ENCODE measurements around the gene ABTB2.

ABTB2 gene

DNA sequence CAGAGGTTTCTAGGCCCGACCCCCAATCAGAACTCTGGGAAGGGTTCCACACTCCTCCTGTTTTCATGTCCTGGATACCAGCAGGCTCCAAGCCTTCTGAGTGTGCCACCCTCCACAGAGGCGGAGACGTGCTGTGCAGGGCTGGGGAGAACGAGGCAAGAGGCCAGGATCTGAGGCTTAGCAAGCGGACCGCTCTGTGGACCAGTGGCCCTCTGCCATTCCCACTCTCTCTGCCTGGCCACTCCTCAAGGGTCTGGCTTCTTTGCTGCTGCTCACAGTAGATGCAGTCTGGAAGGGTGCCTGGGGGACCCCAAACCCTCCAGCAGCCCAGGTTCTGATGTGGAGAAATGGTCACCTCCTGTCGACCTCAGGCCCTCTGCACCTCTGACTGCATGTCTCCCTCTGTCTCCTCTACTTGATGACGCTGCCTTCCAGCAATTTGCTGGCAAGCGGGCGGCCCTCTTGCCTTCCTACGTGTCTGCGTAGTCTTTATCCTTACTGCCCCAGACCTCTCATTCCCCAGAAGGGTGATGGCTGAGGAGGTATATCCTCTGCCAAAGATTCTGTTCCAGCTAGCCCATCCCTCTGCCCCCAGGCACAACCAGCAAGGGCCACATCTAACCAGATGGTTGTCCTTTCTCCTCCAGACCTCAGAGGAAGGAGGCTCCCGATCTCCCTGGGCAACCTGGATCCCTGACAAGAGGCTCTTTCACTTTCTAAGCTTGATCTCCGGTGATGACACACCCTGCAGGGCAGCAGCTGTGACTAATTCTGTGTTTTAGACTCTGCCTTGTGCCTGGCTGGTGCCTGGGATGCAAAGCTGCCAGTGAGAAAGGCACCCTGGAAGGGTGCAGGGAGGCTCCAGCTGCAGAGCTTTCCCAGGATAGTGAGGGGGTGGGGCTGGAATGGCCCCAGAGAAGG lies 165.1 kb downstream of the ABTB2 start:
- H3K27ac ChIP-seq: no peak overlapping the region

DNA sequence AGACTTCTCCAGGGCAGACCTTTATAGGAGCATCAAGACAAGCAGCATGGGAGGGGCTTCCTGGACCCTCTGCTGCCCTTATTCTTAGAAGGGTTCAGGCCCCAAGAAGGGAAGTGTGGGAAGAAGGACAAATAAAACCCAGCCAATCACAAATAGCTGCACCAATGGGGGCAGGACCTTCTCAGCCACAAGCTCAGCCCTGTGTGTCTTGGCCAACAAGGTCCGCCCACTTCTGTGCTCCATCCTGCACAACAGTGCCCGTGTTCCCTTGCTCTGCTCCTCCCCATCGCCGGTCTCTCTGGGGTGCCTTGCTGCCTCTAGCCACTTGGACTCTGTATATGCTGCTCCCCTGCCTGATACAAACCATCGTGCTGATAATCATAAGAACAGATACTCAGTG lies 166.2 kb downstream of the ABTB2 start:
- TF ChIP-seq ZFX (IDR thresholded peaks at IDR 0.05): no peak
- TF ChIP-seq, protein P1, sequence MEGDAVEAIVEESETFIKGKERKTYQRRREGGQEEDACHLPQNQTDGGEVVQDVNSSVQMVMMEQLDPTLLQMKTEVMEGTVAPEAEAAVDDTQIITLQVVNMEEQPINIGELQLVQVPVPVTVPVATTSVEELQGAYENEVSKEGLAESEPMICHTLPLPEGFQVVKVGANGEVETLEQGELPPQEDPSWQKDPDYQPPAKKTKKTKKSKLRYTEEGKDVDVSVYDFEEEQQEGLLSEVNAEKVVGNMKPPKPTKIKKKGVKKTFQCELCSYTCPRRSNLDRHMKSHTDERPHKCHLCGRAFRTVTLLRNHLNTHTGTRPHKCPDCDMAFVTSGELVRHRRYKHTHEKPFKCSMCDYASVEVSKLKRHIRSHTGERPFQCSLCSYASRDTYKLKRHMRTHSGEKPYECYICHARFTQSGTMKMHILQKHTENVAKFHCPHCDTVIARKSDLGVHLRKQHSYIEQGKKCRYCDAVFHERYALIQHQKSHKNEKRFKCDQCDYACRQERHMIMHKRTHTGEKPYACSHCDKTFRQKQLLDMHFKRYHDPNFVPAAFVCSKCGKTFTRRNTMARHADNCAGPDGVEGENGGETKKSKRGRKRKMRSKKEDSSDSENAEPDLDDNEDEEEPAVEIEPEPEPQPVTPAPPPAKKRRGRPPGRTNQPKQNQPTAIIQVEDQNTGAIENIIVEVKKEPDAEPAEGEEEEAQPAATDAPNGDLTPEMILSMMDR (conservative IDR thresholded peaks at IDR 0.05): no peak
- H3K27ac ChIP-seq: no peak overlapping the region

More for the DNA sequence above, 165.1 kb downstream of the ABTB2 start:
- TF ChIP-seq, protein P1 (conservative IDR thresholded peaks at IDR 0.05): no peak
- no peak for TF ChIP-seq ZFX (IDR thresholded peaks at IDR 0.05)

DNA sequence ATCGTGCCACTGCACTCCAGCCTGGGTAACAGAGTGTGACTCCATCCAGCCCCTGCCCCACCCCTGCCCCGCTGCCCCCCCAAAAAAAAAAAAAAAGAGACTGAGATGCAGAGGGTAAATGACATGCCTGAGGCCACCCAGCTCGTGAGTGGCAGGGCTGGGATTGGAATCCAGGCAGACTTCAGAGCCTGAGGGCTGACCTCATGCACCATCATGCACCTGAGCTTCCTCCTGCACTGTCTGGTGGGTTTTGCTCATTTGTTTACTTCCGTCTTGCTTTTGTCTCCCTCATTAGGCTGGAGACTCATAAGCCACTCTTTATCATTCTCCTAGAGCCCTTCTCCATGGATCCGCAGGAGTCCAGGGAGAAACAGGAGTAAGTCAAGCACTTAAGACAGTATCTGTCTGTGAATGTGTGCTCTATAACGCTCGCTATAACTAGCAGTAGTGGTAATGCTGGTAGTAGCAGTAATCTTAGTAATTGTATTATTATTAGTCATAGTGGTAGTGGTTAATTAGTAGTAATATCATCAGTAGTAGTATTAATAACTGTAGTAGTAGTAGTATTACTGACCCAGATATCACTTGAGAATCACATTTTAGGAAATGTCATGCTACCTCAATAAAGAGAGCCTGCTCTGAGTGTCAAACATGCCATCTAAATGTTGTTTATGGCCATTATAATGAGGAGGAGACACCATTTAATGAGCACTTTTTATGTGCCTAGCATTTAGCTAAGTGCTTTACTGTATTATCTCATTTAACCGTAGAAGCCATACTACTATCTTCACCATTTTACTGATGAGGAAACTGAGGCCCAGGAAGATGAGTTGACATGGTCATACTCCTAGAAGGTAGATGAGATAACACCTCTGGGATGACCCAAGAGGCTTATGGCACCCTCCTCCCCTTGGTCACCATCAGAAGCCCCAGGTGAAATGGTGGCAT lies 167.3 kb downstream of the ABTB2 start:
- TF ChIP-seq ZFX (IDR thresholded peaks at IDR 0.05): no peak
- TF ChIP-seq, protein P1 (conservative IDR thresholded peaks at IDR 0.05): no peak
- H3K27ac ChIP-seq: no peak overlapping the region

DNA sequence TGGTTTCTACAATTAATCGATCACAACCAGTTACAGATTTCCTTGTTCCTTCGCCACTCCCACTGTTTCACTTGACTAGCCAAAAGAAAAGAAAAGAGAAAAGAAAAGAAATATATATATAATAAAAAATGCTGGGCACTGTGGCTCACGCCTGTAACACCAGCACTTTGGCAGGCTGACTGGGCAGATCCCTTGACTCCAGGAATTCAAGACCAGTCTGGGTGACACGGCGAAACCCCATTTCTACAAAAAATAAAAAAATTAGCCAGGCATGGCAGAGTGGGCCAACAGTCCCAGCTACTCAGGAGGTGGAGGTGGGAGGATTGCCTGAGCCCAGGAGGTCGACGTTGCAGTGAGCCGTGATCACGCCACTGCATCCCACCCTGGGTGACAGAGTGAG lies 168.6 kb downstream of the ABTB2 start:
- TF ChIP-seq, protein P1 (conservative IDR thresholded peaks at IDR 0.05): no peak
- TF ChIP-seq ZFX (IDR thresholded peaks at IDR 0.05): no peak
- no peak overlapping the region for H3K27ac ChIP-seq

DNA sequence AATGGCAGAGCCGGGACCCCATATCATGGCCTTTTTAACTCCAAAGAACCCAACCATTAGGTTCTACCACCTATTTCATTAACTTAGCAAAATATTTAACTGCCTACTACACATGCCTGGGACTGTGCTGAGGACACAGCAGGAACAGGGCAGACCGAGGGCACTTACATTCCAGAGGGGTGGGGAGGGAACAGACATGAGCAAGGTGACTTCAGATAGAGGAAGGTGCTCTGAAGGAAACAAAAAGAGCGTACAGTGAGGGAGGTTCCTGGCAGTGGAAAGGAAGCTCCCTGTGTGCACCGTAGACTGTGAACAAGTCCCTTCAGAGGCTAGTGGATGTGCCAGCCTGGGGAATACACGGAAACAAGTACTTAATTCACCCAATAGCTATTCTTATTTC lies 169.6 kb downstream of the ABTB2 start:
- no peak overlapping the region for H3K27ac ChIP-seq
- no peak for TF ChIP-seq ZFX (IDR thresholded peaks at IDR 0.05)
- TF ChIP-seq, protein P1 (conservative IDR thresholded peaks at IDR 0.05): no peak

DNA sequence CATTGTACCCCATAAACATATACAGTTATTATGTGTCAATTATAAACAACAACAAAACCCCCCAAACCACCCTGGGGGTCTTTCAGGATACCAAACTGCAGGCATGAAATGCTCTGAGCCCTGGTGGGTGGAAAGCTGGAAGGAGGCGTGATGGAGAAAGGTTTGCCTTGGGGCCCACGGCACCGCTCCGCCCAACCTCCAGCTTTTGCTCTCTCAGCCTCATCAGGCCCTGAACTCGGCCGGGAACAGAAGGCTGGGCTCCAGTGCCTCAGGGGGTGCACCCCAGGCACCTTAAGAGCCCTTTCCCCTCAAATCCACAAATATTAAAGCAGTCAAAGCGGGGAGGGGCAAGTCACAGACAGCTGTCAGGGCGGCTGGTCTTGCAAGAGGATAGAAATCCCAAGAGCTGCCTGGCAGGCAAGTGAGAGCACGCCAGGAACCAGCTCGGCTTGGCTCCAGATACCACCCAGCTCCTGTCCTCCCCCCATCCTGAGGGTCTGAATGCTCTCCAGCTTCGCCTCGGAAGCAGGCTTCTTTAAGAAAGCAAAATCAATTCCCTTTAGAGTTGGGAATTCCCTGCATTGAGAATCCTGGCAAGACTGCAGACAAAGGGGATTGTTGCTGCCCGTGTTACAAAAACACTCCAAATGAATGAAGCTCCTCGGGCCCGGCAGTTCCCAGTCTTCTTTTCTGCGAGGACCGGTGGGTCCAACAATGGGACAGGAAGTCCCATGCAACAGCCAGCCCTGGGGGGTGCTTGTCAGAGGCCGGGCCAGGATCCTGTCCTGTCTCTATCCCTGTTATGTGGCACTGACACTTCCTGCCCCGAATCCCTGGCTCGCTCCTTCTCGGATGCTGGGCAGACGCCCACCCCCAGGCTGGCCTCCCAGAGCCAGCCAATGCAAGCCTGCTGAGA lies 171.6 kb downstream of the ABTB2 start:
- TF ChIP-seq, protein P1 (conservative IDR thresholded peaks at IDR 0.05): no peak
- TF ChIP-seq ZFX (IDR thresholded peaks at IDR 0.05): no peak
- H3K27ac ChIP-seq: no peak overlapping the region
